Neuronal stem cell (in vitro differentiated cells): ENCODE measurements around the gene SAPCD1.
"Not testable (repeated sequence)": the region's sequence is repeated elsewhere in the genome, so short reads cannot be mapped to it uniquely, and the experiment has no call there.

Experiments
- DNase-seq: peaks from one replicate; pipeline ENCODE4 v3.0.0-alpha.2; 2013; ENCODE audit warnings: low spot score
- H2AFZ ChIP-seq: one replicate; pipeline ENCODE4 v1.6.1; 2013; ENCODE audit warnings: mild to moderate bottlenecking, low read length, inconsistent platforms
- H2AK5ac ChIP-seq: 2 replicates; pipeline ENCODE4 v1.6.1; 2013; ENCODE audit warnings: low read depth, mild to moderate bottlenecking, inconsistent platforms, low read length, moderate library complexity, mixed read lengths
- H2BK120ac ChIP-seq: 2 replicates; pipeline ENCODE4 v1.6.1; 2013; ENCODE audit warnings: low read depth, mild to moderate bottlenecking, inconsistent platforms, low read length, moderate library complexity, mixed read lengths
- H2BK12ac ChIP-seq: one replicate; pipeline ENCODE4 v1.6.1; 2013; ENCODE audit warnings: low read length, inconsistent platforms
- H2BK15ac ChIP-seq: 2 replicates; pipeline ENCODE4 v1.6.1; 2013; ENCODE audit warnings: mild to moderate bottlenecking, low read length, inconsistent platforms, mixed read lengths
- H2BK5ac ChIP-seq: one replicate; pipeline ENCODE4 v1.6.1; 2013; ENCODE audit warnings: inconsistent platforms, mild to moderate bottlenecking, low read length, moderate library complexity
- H3K14ac ChIP-seq: one replicate; pipeline ENCODE4 v1.6.1; 2013; ENCODE audit warnings: low read length, inconsistent platforms
- H3K18ac ChIP-seq: 2 replicates; pipeline ENCODE4 v1.6.1; 2013; ENCODE audit warnings: low read length, inconsistent platforms
- H3K23ac ChIP-seq: 2 replicates; pipeline ENCODE4 v1.6.1; 2013; ENCODE audit warnings: low read depth, mild to moderate bottlenecking, mixed read lengths, low read length, inconsistent platforms; ENCODE audit not compliant: poor library complexity
- H3K27ac ChIP-seq: replicated peaks from 3 replicates; pipeline ENCODE4 v1.5.1; 2013; ENCODE audit warnings: low read length, inconsistent platforms
- H3K27me3 ChIP-seq, 3 experiments: 2 replicates each; pipeline ENCODE4 v1.6.1; 2013; ENCODE audit warnings: low read length in 3 of 3, mild to moderate bottlenecking in 2 of 3, inconsistent platforms in 1 of 3, low read depth in 1 of 3, mixed read lengths in 1 of 3, moderate library complexity in 1 of 3; ENCODE audit not compliant: control insufficient read depth in 3 of 3, insufficient read depth in 3 of 3
- H3K36me3 ChIP-seq, 2 donors: replicated peaks in 1 of 2; 2 replicates each; pipeline ENCODE4 v1.6.1; 2013; ENCODE audit warnings: low read length in 2 of 2; ENCODE audit not compliant: control insufficient read depth in 2 of 2, insufficient read depth in 2 of 2
- H3K4ac ChIP-seq: 2 replicates; pipeline ENCODE4 v1.6.1; 2013; ENCODE audit warnings: inconsistent platforms, mild to moderate bottlenecking, low read length, moderate library complexity
- H3K4me1 ChIP-seq, 2 donors: 1 replicate in 1 of 2; 2 replicates in 1 of 2; pipeline ENCODE4 v1.6.1; 2013; ENCODE audit warnings: low read length in 2 of 2, low read depth in 1 of 2; ENCODE audit not compliant: control insufficient read depth in 2 of 2, insufficient read depth in 1 of 2
- H3K4me2 ChIP-seq: one replicate; pipeline ENCODE4 v1.6.1; 2013; ENCODE audit warnings: mild to moderate bottlenecking, low read length, inconsistent platforms; ENCODE audit not compliant: insufficient read depth, poor library complexity, severe bottlenecking
- H3K4me3 ChIP-seq, 2 donors: 2 replicates each; pipeline ENCODE4 v1.5.1; 2013; ENCODE audit warnings: low read length in 2 of 2, mild to moderate bottlenecking in 2 of 2, inconsistent platforms in 1 of 2, moderate library complexity in 1 of 2
- H3K79me1 ChIP-seq: one replicate; pipeline ENCODE4 v1.6.1; 2013; ENCODE audit warnings: low read depth, mild to moderate bottlenecking, inconsistent platforms, low read length, moderate library complexity
- H3K9ac ChIP-seq: one replicate; pipeline ENCODE4 v1.6.1; 2013; ENCODE audit warnings: mild to moderate bottlenecking, low read depth, low read length, inconsistent platforms; ENCODE audit not compliant: poor library complexity
- H3K9me3 ChIP-seq, 2 donors: replicated peaks in 1 of 2; 2 replicates each; pipeline versions ENCODE3 to v1.6.1; 2013; ENCODE audit warnings: low read length in 2 of 2, mild to moderate bottlenecking in 2 of 2, inconsistent platforms in 1 of 2, low read depth in 1 of 2, mixed read lengths in 1 of 2, moderate library complexity in 1 of 2; ENCODE audit not compliant: control insufficient read depth in 2 of 2, insufficient read depth in 1 of 2
- H4K8ac ChIP-seq: one replicate; pipeline ENCODE4 v1.6.1; 2013; ENCODE audit warnings: low read depth, mild to moderate bottlenecking, inconsistent platforms, low read length, moderate library complexity
- H4K91ac ChIP-seq: one replicate; pipeline ENCODE4 v1.6.1; 2013; ENCODE audit warnings: low read length, low read depth, mild to moderate bottlenecking, inconsistent platforms; ENCODE audit not compliant: poor library complexity
- WGBS, 2 donors: extraction: QIAGEN DNeasy Blood & Tissue Kit; methylation state at CpG; one replicate each; pipeline ENCODE4 v1.1.7; 2013; ENCODE audit warnings: missing lambda C conversion rate in 2 of 2, mixed read lengths in 1 of 2; ENCODE audit not compliant: insufficient read length in 2 of 2, insufficient replicate concordance in 1 of 2; ENCODE audit errors: extremely low coverage in 2 of 2; 5-methylcytosine and 5-hydroxymethylcytosine counted together

Gene SAPCD1

DNA sequence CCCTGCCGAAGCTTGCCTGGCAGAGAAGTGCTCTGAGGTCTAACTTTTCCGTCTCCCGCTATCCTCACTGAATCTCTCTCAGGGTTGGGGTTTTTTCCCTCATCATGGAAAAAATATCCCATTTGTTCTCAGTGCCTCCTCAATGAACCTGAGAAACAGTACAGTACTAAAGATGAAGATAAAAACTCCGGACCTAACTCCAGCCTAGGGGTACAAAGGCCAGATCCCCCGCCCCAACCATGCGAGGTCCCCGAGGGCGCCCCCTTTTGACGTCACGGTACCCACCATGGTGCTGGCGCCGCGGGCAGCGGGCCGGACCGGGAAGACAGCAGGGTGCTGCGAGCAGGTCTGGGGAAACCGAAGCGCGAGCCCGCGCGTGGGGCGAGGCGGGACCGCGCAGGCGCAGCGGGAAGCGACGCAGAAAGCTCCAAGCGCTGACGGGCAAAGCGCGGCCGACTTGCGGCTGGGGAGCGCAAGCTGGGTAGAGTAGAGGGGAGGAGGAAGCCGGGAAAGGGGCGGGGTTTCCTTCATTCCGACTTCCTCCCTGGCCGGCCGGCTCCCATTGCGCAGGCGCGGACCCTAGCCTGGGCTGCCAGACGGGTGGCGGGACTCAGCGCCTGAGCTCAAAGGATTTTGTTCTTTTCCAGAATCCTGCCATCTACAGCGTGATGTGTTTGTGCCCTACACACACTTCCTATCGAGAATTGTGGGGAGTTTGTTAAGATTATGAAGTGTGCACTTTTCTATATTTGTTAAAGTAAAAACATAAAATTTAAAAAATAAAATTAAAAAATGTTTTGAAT, 44.2 kb downstream of the SAPCD1 start, which contains the start of gene LSM2:
TSS of gene LSM2 (minus strand) at position 497 of the 803 bp plus-strand sequence. CDS start at position 288, 209 bp downstream.
- Histone ChIP-seq H3K79me1 (peaks cover 2% of the 10 kb centered on the region), H3K4ac (no peak within 1 kb of the TSS), H4K8ac (no peak within 1 kb of the TSS), H3K9ac (peak within 1 kb of the TSS; percentile 98), H2BK15ac (no peak within 1 kb of the TSS), H3K36me3 (peaks cover 3 to 32% of the 10 kb centered on the region in 2 donors), H2BK12ac (no peak within 1 kb of the TSS), H3K4me1 (peaks cover 2% of the 10 kb centered on the region in 2 donors), H3K4me3 (peak within 1 kb of the TSS; percentile 76 to 100), H4K91ac (no peak within 1 kb of the TSS), H3K9me3 (no peaks in the 10 kb centered on the region), H2AFZ (peak within 1 kb of the TSS; percentile 98), H3K14ac (peak within 1 kb of the TSS; percentile 39), H2BK120ac (no peak within 1 kb of the TSS), H2AK5ac (no peak within 1 kb of the TSS), H3K23ac (peak within 1 kb of the TSS; percentile 97), H3K18ac (peak within 1 kb of the TSS; percentile 99), H2BK5ac (no peak within 1 kb of the TSS), H3K27ac (peak within 1 kb of the TSS; percentile 96), H3K4me2 (peak within 1 kb of the TSS; percentile 74), H3K27me3 (no peaks in the 10 kb centered on the region)
- WGBS, 2 donors, result no CpG with 5 or more reads among the region's 51 CpGs
- peak; percentile 98 for DNase-seq

GRCh38 chr6:31808599-31808998, 46.1 kb downstream of the SAPCD1 start:
- H3K36me3 ChIP-seq, result peaks cover 0 to 17% of the 10 kb centered on the region in 2 donors
- not testable (repeated sequence) for H2AFZ ChIP-seq, H3K4me2 ChIP-seq, H3K9me3 ChIP-seq, H2BK120ac ChIP-seq, H4K91ac ChIP-seq, H3K27ac ChIP-seq, H3K79me1 ChIP-seq, H3K9ac ChIP-seq, H2BK15ac ChIP-seq, H2BK5ac ChIP-seq, H3K14ac ChIP-seq, H3K18ac ChIP-seq, H3K4ac ChIP-seq, H2AK5ac ChIP-seq, DNase-seq, H4K8ac ChIP-seq, H3K27me3 ChIP-seq, H2BK12ac ChIP-seq, H3K4me3 ChIP-seq, H3K4me1 ChIP-seq, H3K23ac ChIP-seq
- no CpG with 5 or more reads among the region's 10 CpGs for WGBS, 2 donors

GRCh38 chr6:31811645-31812044, 49.2 kb downstream of the SAPCD1 start:
- Histone ChIP-seq H3K27ac (no peak overlapping the region), H2AFZ (no peak overlapping the region), H3K14ac (no peak overlapping the region), H3K36me3 (no peaks in the 10 kb centered on the region), H3K4me3 (no peak overlapping the region), H4K91ac (no peak overlapping the region), H2AK5ac (peak overlapping the region; percentile 57), H3K23ac (no peak overlapping the region), H2BK5ac (no peak overlapping the region), H2BK120ac (no peak overlapping the region), H2BK12ac (peak overlapping the region; percentile 66), H3K79me1 (no peaks in the 10 kb centered on the region), H4K8ac (no peak overlapping the region), H3K9me3 (peaks cover 0 to 6% of the 10 kb centered on the region in 2 donors), H3K9ac (no peak overlapping the region), H3K4ac (no peak overlapping the region), H2BK15ac (peak overlapping the region; percentile 46), H3K27me3 (no peaks in the 10 kb centered on the region), H3K4me1 (peaks cover 0 to 5% of the 10 kb centered on the region in 2 donors), H3K18ac (no peak overlapping the region), H3K4me2 (no peak overlapping the region)
- WGBS, 2 donors, result no CpG with 5 or more reads among the region's 12 CpGs
- no peak for DNase-seq

DNA sequence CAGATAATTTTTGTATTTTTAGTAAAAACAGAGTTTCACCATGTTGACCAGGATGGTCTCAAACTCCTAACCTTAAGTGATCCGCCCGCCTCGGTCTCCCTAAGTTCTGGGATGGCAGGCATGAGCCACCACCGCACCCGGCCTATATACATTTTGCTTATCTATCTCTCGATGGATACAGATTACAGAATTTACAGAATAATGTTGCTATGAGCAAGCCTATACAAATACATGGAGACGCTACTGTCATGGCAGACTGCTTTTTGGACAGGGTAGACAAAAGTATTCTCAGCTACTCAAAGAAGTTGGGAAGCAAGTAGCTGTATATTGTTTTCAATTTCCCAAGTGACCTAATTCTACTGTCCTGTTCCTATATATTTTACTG, 51.0 kb downstream of the SAPCD1 start:
- Histone ChIP-seq H3K4me2 (no peak overlapping the region), H4K8ac (no peak overlapping the region), H3K36me3 (no peaks in the 10 kb centered on the region), H2BK5ac (no peak overlapping the region), H3K9me3 (peaks cover 1 to 6% of the 10 kb centered on the region in 2 donors), H3K4me1 (peaks cover 0 to 6% of the 10 kb centered on the region in 2 donors), H3K79me1 (no peaks in the 10 kb centered on the region), H3K18ac (no peak overlapping the region), H2AFZ (no peak overlapping the region), H2BK120ac (no peak overlapping the region), H4K91ac (no peak overlapping the region), H2BK15ac (no peak overlapping the region), H3K9ac (no peak overlapping the region), H3K14ac (no peak overlapping the region), H2AK5ac (no peak overlapping the region), H3K27ac (peak overlapping the region; percentile 81), H3K4me3 (no peak overlapping the region), H3K27me3 (no peaks in the 10 kb centered on the region), H2BK12ac (no peak overlapping the region), H3K4ac (no peak overlapping the region), H3K23ac (no peak overlapping the region)
- no peak for DNase-seq
- WGBS, 2 donors, result no CpG with 5 or more reads among the region's 7 CpGs
